OCI-LY7 (cell line): ENCODE measurements around the gene LCNL1. TPM values are rescaled to one million over a fixed set of nuclear protein-coding genes. Genes with fewer than 3 reads are reported as not detected.
"Not testable (repeated sequence)": the region's sequence is repeated elsewhere in the genome, so short reads cannot be mapped to it uniquely, and the experiment has no call there.

Experiments used
- BruUV-seq: library from RNA; stranded (reverse); fragments of 400-500 nt; replicated peaks from 2 replicates; lab custom pipeline; 2021; lab: Mats Ljungman, UMichigan
- CTCF ChIA-PET: fragments of 300-600 bp; sonication (Branson Sonifier 250); formaldehyde crosslinking; loops from one replicate; lab custom pipeline; 2022; ENCODE audit warnings: antibody characterized with exemption; ENCODE audit not compliant: unreplicated experiment; lab: Charles Lee
- POLR2A ChIA-PET: fragments of 300-600 bp; sonication (Branson Sonifier 250); formaldehyde crosslinking; loops from one replicate; lab custom pipeline; 2022; ENCODE audit warnings: antibody characterized with exemption; lab: Charles Lee
- DNase-seq: peaks from one replicate; pipeline ENCODE4 v3.0.0-alpha.2; 2015; ENCODE audit warnings: low spot score
- H2AFZ ChIP-seq: fragments of 200-600 bp; sonication (generic), shearing (Covaris generic); 2 replicates; pipeline ENCODE4 v1.6.1; 2014; ENCODE audit warnings: mild to moderate bottlenecking, antibody characterized with exemption, low read length, moderate library complexity
- H3K27ac ChIP-seq: fragments of 200-600 bp; sonication (generic); 2 replicates; pipeline ENCODE4 v1.5.1; 2014; ENCODE audit warnings: mixed run types, low read depth, mild to moderate bottlenecking, moderate library complexity, low read length, inconsistent platforms; ENCODE audit not compliant: poor library complexity, severe bottlenecking
- H3K36me3 ChIP-seq: fragments of 200-600 bp; sonication (generic); 2 replicates; pipeline ENCODE4 v1.6.1; 2014; ENCODE audit warnings: mild to moderate bottlenecking, antibody characterized with exemption, low read length, moderate library complexity, mixed read lengths; ENCODE audit not compliant: insufficient read depth
- H3K4me1 ChIP-seq: fragments of 200-600 bp; sonication (generic); 2 replicates; pipeline ENCODE4 v1.5.1; 2014; ENCODE audit warnings: mild to moderate bottlenecking, low read length; ENCODE audit not compliant: insufficient read depth, poor library complexity, severe bottlenecking
- H3K4me2 ChIP-seq: fragments of 200-600 bp; sonication (generic); 2 replicates; pipeline ENCODE4 v1.6.1; 2014; ENCODE audit warnings: mild to moderate bottlenecking, low read length
- H3K4me3 ChIP-seq: fragments of 200-600 bp; sonication (generic); 2 replicates; pipeline ENCODE4 v1.5.1; 2014; ENCODE audit warnings: mild to moderate bottlenecking, low read depth, low read length; ENCODE audit not compliant: poor library complexity, severe bottlenecking
- H3K79me2 ChIP-seq: fragments of 200-600 bp; sonication (generic); 2 replicates; pipeline ENCODE4 v1.6.1; 2016; ENCODE audit warnings: low read depth, mild to moderate bottlenecking, low read length, moderate library complexity, mixed read lengths; ENCODE audit not compliant: insufficient read depth
- H3K9me2 ChIP-seq: fragments of 200-600 bp; sonication (generic); 2 replicates; pipeline ENCODE4 v1.6.1; 2016; ENCODE audit warnings: mild to moderate bottlenecking, low read length, mixed read lengths; ENCODE audit not compliant: insufficient read depth
- H3K9me3 ChIP-seq: fragments of 200-600 bp; sonication (generic); 2 replicates; pipeline ENCODE4 v1.6.1; 2014; ENCODE audit warnings: mild to moderate bottlenecking, mixed run types, low read length, mixed read lengths
- H4K20me1 ChIP-seq: fragments of 200-600 bp; sonication (generic); 2 replicates; pipeline ENCODE4 v1.6.1; 2014; ENCODE audit warnings: mild to moderate bottlenecking, antibody characterized with exemption, low read length, moderate library complexity, mixed read lengths; ENCODE audit not compliant: insufficient read depth
- EZH2phosphoT487 ChIP-seq: fragments of 200-600 bp; sonication (generic); IDR thresholded peaks from 2 replicates; pipeline ENCODE4 v1.6.1; 2018; ENCODE audit warnings: low read depth, borderline replicate concordance, mild to moderate bottlenecking, mixed run types, antibody characterized with exemption, low read length, moderate library complexity, mixed read lengths
- intact Hi-C: fragments of 100-400 bp; cut with micrococcal nuclease; formaldehyde crosslinking; loops from one replicate; pipeline ENCODE4 v1.10.0; 2022; ENCODE audit not compliant: unreplicated experiment
- total RNA-seq, 2 experiments: library from RNA; depleted of rRNA in 1 of 2; stranded (reverse); fragments of >200 nt in 1 of 2; shearing (Covaris generic) in 1 of 2; gene quantifications; 2 replicates each; pipeline ENCODE4 v1.2.3, GENCODE V29; 2014 to 2022
- TF ChIP-seq, protein P1 (sequence below): fragments of 200-600 bp; sonication (generic); conservative IDR thresholded peaks from 2 replicates; pipeline ENCODE4 v1.5.1; 2014; ENCODE audit warnings: mild to moderate bottlenecking, antibody characterized with exemption, low read length, moderate library complexity, mixed read lengths

The LCNL1 gene
- total RNA-seq, 2 experiments from 2014 or later: not detected

DNA sequence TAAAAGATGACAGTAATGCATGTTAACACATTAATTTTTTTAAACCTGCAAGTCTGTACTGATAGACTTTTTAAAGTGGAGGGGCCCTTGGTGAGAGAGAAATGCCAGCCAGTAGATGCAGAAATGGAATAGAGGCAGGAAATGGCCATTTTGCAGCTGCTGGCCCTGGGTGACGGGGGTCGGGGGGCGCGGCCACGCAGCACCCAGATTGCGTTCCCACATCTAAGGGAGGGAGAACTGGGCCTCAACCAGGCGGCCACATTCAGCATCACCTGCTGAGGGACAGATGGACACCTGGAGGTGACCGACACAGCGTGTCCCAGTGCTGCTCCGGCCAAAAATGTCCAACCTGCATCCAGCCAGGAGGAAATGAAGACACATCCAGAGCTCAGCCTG lies 19.9 kb downstream of the LCNL1 start:
- no peak overlapping the region for H3K4me3 ChIP-seq
- CTCF ChIA-PET: no interaction called here
- H3K36me3 ChIP-seq: no peaks in the 10 kb centered on the region
- H3K4me1 ChIP-seq: peaks cover 23% of the 10 kb centered on the region
- DNase-seq: no peak
- H3K9me2 ChIP-seq: no peaks in the 10 kb centered on the region
- intact Hi-C loops: no loop called here
- no TSS peak for BruUV-seq
- H3K9me3 ChIP-seq: no peaks in the 10 kb centered on the region
- no peaks in the 10 kb centered on the region for H4K20me1 ChIP-seq
- POLR2A ChIA-PET: interaction anchor here (1.1 kb wide), 1 partner anchor 11 kb away, joined by 3 read pairs; the partner anchor contains the start of gene PAXX
- TF ChIP-seq EZH2phosphoT487: no peak
- TF ChIP-seq, protein P1, sequence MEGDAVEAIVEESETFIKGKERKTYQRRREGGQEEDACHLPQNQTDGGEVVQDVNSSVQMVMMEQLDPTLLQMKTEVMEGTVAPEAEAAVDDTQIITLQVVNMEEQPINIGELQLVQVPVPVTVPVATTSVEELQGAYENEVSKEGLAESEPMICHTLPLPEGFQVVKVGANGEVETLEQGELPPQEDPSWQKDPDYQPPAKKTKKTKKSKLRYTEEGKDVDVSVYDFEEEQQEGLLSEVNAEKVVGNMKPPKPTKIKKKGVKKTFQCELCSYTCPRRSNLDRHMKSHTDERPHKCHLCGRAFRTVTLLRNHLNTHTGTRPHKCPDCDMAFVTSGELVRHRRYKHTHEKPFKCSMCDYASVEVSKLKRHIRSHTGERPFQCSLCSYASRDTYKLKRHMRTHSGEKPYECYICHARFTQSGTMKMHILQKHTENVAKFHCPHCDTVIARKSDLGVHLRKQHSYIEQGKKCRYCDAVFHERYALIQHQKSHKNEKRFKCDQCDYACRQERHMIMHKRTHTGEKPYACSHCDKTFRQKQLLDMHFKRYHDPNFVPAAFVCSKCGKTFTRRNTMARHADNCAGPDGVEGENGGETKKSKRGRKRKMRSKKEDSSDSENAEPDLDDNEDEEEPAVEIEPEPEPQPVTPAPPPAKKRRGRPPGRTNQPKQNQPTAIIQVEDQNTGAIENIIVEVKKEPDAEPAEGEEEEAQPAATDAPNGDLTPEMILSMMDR: no peak
- H3K79me2 ChIP-seq: no peaks in the 10 kb centered on the region
- H2AFZ ChIP-seq: no peak overlapping the region
- H3K27ac ChIP-seq: no peak overlapping the region
- no peak overlapping the region for H3K4me2 ChIP-seq

DNA sequence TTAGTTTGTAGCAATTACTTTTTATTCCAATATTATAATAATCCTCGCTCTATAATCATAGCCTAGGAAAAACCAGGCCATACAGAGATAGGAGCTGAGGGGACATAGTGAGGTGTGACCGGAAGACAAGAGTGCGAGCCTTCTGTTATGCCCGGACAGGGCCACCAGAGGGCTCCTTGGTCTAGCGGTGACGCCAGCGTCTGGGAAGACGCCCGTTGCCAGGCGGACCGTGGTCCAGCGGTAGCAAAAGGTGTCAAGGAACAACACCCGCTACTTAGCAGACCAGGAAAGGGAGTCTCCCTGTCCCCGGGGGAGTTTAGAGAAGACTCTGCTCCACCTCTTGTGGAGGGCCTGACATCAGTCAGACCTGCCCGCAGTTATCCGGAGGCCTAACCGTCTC lies 21.5 kb downstream of the LCNL1 start:
- DNase-seq, H3K4me2 ChIP-seq, CTCF ChIA-PET, H3K79me2 ChIP-seq, H4K20me1 ChIP-seq, H3K4me3 ChIP-seq, BruUV-seq, intact Hi-C loops, H3K9me2 ChIP-seq, H2AFZ ChIP-seq, POLR2A ChIA-PET, H3K36me3 ChIP-seq, H3K9me3 ChIP-seq, H3K27ac ChIP-seq: not testable (repeated sequence)
- TF ChIP-seq, protein P1: peak; percentile 60
- H3K4me1 ChIP-seq: peaks cover 20% of the 10 kb centered on the region

DNA sequence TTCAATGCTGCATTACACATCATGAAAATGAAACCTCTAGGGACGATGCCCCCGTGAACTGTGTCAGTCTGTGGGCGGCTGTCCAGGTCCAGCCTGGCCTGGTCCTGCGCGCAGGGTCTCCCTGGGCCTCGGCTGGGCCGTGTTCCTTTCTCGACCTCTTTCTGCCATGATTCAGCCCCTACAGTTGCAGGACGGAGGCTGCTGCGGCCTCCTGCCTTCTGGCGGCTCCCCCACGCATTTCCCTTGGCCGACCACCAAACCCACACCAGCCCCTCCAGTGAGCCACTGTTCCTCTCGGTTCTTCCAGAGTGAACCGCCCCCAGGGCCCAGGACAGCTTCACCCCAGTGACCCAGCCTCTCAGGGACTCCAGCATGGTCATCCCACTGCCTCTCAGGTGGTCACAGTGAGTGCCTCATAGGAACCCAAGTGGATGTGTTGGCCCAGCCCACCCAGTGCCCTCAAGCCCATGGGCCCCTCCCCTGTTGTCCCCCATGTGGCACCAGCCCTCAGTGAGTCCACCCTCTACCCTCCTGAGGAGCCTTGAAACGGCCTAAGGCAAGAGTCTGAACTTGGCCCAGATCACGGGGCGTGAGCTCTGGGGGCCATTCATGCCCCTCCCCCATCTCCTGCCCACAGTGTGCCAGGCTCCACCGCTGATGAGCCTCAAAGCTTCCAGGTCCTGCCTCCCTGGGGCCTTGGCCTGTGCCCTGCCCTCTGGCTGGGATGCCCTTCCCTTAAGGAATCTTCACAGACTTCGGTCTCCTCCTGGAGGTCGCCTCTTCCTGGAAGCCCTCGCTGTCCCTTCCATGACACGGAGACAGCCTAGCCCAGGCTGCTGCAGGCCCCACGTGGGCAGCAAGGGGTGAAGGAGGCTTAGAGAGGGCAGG lies 23.6 kb downstream of the LCNL1 start:
- POLR2A ChIA-PET: interaction anchor here (0.5 kb wide), 1 partner anchor 72 kb away, joined by 3 read pairs; no protein-coding TSS in a partner anchor
- H3K36me3 ChIP-seq: no peaks in the 10 kb centered on the region
- H3K79me2 ChIP-seq: no peaks in the 10 kb centered on the region
- H3K9me2 ChIP-seq: no peaks in the 10 kb centered on the region
- no peak overlapping the region for H2AFZ ChIP-seq
- no peak overlapping the region for H3K27ac ChIP-seq
- H3K9me3 ChIP-seq: no peaks in the 10 kb centered on the region
- no TSS peak for BruUV-seq
- no peak for DNase-seq
- H4K20me1 ChIP-seq: no peaks in the 10 kb centered on the region
- TF ChIP-seq EZH2phosphoT487: no peak
- TF ChIP-seq, protein P1: no peak
- H3K4me1 ChIP-seq: peaks cover 4% of the 10 kb centered on the region
- intact Hi-C loops: no loop called here
- CTCF ChIA-PET: no interaction called here
- H3K4me2 ChIP-seq: no peak overlapping the region
- no peak overlapping the region for H3K4me3 ChIP-seq
